AG08396 (cell line): Measurements from ENCODE around the gene CGREF1.

Source experiments
- DNase-seq: peaks from one replicate; pipeline ENCODE4 v3.0.0; 2012; ENCODE audit warnings: low spot score, mixed read lengths

The CGREF1 gene

DNA sequence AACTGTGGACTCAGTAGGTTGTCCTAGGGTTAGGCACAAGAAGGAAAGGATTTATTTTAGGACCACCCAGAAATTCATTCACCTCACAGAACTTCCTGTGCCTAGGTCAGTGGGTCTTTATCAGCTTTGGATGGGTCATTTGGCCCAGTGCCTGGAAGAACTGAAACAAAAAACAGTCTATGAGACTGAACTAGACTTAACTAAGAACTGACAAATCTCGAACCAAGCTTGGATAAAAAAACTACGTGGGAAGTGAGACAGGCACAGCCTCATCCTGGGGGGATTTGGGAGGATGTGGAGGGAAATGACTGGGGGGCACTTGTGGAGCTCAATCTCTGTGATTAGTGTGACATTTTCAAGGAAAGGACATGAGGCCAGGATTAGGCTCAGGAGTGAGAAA, 45.1 kb downstream of the CGREF1 start:
- DNase-seq: no peak

DNA sequence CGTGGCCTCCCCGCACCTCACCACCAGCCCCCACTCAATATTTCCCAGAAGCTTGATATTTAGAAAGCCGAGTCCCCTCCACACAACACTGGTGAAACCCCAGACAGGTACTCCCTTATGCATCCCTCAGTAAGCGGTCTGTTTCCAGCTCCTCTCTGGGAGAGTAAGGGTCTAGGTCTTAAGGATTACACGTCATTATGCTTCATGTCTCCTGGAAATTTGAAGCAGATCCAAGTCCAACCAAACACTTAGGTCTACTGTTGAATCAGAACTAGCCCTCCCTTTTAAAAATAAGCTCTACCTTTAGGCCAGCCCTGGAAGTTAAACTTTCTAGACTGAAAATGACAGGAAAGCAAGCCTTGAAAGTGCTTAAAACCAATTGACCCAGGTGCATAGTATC, 46.0 kb downstream of the CGREF1 start:
- DNase-seq: no peak

DNA sequence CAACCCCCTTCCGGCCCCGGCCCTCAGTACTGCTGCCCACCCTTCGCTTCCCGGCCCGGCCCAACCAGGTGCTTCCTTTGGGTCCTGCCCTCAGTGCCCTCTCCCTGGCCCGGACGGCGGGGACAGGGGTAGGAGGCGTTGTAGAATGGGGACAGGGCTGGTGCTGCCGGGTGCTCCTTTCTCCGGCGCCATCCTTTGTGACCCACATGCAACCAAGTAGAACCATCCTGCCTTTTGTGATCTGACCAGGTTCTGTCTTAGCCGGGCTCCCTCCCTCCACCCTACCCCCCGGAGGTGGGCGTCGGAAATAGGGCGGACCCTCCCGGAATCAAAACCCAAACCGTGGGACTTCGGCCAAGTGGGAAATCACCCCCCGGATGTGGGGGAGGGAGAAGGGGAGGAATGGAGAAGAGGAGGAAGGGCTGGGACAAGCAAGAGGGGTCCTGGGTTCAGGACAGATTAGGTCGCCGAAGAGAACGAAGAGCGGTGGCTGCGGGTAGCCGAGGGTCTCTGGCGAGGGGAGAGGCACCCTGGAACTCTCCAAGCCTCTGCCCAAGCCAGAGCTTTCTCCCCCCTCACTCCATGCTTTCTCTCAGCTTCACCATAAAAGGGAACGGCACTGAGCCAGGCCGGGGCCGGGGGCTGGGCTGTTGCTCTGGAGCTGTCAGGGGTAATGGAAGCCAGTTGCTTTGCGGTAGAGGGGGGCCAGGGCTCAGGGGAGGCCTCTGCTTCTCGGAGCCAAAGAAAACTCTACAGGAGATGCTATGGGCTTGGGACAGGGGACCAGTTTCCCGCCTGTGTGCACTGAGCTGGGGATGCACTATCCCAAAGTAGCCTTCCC, 46.7 kb downstream of the CGREF1 start:
- peak; percentile 48 for DNase-seq

DNA sequence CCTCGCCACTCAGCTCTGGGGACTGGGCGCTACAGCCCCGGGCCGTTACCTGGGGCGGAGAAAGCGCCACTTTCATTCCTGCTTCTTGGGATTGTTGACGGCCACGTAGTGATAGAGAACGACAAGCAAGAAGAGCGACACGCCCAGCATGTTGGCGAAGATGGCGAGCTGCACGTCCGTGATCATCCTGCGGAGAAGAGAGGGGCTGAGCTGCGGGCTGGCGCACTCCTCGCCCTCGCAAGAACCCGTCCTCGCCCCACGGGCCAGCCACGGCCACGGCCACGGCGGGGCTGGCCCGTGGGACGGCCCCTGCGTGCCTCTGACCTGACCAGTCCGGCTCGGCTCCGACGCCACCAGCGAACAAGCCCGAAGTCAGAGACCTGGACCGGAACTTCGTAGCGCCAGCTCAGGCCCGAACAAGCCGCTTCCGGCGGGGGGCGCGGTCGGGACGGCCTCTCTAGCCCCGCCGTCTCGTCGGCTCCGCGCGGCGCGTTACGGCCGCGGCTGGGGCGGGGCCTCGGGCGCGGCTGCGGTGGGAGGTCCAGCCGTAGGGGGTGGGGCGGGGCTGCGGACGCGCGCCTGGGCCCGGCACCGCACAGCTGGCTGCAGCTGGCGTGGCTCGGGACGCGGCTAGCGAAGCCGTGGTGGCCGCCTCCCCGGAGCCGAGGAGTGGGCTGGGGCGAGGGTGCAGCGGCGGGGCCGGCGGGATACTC, 47.5 kb downstream of the CGREF1 start, which contains the start of gene OST4:
Gene OST4, minus strand, starts transcription at position 378 of the 713 bp plus-strand sequence.
- DNase-seq: peak; percentile 97

DNA sequence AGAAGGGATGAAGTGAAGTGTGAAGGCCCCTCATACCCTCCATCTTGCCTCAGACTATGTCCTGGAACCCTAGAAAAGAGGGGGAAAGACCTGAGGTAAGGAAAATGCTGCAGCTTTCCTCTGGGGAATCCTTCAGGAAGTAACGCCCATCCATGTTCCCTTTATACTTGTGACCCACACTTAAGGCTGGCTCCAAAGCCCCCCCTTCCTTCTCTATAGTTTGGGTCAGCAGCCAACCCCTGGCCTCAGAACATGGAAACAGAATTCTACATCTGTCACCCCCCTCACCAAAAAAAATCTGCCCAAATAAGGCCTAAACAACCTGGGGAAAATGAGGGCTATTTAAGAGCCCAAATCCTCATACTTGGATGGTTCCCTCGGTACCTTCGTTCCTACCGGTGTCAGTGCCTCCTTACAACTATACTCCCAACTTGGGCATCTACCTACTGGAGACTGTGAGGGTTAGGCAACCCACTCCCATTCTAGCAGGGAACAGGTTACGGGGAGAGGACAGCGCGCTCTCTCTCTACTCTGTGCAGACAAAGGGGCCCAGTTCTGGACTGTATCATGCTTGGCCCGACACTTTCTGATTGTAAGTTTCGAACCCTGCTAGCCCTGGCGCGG, 48.2 kb downstream of the CGREF1 start:
- no peak for DNase-seq

DNA sequence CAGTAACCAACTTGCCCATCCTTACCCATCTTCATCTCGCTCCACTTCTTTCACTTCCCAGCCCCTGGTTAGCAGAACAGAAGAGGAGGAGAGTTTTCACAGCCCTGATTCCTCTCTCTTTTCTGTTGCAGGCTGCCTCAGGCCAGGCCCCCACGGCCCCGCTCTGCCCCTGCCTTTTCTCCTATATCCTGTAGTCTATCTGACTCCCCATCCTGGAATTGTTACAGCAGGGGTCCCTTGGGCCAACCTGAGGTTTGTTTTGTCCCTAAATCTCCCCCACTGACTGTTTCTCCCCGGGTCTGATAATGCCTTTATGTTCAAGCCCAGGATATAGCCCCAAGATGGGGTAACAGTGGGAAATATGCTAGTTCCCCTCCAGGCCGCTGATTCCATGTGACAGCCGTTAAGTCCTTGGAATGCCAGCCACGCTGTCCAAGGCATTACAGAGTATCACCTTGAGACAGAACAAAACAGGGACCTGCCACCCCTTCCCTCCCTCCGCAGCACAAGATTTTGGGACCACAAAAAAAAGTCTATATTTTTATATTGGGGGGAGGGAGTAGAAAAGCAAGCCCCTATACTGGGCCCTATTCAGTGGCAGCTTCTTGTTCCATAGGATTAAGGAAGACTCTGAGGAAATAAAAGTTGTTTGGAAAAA, 48.8 kb downstream of the CGREF1 start:
- DNase-seq: no peak

DNA sequence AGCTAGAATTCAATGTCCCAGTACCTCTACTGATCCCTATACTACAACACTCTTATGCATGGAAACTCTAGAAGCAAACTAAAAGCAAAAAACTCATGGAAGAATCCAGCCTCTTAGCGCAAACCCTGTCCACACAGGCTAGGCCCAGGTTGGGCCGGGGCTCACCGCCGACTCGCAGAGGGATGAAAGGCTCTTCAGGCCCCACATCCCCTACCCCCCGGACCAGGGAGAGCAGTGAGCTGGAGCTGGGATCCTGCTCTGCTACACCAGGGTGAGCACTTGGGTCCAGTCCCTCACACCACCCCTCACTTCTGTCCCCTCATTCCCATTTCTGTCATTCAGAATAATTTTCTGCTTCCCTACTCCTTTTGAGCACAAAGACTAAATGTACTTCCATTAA, 49.5 kb downstream of the CGREF1 start:
- no peak for DNase-seq

DNA sequence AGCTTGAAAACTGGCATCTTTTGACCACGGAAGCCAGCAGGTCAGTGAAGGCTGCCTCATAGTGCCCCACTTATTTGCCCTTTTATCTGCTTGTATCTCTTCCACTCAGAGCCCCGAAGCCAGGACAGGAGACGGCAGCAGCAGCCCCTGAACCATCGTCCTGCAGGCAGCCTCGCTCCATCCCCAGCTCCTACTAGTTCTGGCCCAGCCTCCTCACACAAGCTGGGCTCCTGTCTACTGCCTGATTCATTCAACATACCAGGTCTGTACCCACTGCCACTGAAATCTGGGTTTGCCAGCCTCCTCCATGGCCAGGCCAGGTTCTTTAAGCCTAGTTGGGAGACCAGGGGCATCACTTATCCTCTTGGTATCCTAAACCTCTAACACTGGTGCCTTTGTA, 51.5 kb downstream of the CGREF1 start:
- DNase-seq: no peak

DNA sequence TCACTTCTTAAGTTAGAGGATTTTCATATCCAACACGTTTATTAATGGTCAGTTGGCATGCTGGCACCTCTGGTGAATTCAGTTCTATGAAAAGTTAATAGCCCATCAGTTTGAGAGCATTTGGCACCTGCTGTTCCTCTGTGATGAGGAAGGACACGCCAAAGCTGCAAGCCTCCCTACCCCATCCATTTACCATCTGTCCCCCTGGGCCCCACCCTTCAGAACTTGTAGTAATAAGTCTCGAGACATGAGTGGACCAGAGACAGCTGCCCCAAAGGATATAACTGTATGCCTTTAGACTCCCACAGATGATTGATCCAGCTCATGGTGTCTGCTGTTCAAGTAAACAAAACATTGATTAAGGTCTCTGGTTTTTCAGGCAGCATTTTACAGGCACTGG, 53.8 kb downstream of the CGREF1 start:
- no peak for DNase-seq

DNA sequence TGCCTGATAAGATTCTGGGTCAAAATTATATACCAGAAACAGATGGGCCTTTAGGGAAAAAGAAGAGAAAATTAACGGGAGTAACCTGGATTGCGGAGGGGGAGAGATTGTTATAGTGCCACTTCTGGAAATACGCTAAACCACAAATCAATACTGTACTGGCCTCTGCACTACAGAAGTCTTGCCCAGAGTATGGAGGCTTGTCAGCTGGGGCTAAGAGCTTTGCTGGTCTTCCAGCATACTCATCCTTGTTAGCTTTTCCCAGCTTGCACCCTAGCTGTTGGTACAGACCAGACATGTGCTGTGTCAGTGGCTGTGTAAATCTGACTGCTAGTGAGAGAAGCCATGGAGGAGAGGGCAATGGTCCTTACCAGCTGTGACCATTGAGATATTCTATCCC, 58.6 kb downstream of the CGREF1 start:
- no peak for DNase-seq

DNA sequence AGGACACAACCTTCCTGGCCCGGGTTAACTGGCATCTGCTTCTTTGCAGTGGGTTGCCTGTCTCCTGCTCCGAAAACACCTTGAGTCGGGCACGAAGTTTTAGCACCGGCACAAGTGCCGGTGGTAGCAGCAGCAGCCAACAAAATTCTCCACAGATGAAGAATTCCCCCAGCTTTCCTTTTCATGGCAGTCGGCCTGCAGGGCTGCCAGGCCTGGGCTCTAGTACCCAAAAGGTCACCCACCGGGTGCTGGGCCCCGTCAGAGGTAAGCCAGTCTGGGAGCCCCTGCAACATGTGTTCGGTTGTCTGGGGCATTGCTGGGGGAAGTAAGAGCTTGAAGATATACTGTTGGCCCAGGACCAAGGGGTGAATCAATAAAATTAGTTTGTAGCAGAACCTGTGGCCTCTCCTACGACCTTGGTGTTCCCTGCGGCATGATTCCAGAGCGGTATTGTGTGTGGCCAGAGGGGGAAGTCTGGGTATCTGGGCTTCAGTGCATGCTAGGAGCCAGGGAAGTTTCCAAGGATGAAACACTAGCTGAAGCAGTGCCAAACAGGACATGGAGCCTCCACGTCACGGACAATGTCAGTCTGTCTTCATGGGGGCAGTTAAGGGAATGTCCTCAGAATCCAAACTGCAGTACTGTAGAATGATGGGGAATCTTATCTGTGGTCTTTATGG, 59.6 kb downstream of the CGREF1 start:
- DNase-seq: no peak

DNA sequence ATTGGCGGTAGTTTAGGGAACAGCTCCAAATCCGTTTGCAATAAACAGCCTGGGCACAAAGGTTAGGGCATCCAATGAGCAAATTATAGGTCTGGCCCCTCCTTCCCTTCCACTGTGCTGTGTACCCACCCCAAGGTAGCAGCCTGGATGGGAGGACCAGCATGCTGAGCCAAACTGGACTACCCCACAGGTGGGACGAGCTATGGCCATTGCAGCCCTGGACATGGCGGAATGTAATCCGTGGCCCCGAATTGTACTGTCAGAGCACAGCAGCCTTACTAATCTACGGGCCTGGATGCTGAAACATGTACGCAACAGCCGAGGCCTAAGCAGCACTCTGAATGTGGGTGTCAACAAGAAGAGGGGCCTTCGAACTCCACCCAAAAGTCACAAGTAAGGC, 60.7 kb downstream of the CGREF1 start:
- DNase-seq: no peak

DNA sequence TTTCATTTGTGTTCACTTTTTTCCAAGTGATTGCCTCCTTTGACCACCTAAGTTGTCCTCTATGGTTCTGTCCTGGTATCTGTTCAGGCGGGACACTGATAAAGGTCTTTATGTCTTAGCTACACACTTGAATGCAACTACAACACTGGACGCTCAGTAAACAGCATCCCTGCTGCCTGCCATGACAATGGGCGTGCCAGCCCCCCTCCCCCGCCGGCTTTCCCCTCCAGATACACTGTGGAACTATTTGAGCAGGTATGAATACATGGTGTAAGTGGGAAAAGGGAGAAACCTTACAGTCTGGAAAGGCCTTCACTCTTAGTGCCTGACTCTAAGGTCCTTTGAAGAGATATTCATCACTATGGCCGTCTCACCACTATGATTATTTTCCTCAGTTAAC, 61.7 kb downstream of the CGREF1 start:
- no peak for DNase-seq

DNA sequence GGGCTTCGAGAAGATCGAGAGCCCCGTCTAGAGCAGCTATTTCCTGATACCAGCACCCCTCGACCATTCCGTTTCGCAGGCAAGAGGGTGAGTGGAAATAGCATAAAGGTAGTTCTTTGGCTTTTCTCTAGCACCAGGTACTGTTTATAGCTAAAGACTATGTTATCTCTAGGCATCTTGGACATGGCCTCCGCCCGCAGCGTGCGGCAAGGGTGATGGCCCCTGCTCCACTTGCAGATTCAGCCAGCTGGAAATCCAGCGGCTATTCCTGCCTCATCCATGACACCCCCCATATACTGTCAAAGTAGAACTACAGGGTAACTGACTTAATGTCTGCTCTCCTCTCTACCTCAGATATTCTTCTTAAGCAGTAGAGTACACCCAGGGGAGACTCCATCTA, 64.2 kb downstream of the CGREF1 start:
- no peak for DNase-seq

DNA sequence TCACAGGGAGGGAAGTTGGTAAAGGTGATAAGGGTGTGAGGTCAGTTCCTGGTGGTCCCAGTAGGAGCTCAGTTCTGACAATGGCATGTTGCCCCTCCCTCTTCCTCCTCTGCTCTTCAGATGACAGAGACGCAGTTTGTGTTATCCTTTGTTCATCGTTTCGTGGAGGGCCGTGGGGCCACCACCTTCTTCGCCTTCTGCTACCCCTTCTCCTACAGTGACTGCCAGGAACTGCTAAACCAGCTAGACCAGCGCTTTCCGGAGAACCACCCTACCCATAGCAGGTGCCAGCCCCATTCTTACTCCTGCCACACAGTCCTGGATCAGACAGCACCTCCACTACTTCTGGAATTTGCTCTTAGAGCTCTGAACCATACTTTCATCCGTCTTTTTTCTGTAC, 65.2 kb downstream of the CGREF1 start:
- DNase-seq: no peak

DNA sequence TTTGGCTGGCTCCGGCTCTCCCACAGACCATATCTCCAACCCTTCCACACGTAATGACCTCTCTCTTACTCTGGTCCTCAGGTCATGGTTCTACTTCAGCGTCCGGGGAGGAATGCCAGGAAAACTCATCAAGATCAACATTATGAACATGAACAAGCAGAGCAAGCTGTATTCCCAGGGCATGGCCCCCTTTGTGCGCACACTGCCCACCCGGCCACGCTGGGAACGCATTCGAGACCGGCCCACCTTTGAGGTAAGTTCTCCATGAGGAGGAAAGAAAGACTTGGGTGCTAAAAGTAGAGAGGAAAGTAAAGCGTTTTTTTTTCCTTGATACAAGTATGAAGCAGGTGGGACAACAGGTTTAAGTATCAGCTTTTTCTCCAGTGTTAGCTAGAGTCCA, 65.6 kb downstream of the CGREF1 start:
- no peak for DNase-seq

DNA sequence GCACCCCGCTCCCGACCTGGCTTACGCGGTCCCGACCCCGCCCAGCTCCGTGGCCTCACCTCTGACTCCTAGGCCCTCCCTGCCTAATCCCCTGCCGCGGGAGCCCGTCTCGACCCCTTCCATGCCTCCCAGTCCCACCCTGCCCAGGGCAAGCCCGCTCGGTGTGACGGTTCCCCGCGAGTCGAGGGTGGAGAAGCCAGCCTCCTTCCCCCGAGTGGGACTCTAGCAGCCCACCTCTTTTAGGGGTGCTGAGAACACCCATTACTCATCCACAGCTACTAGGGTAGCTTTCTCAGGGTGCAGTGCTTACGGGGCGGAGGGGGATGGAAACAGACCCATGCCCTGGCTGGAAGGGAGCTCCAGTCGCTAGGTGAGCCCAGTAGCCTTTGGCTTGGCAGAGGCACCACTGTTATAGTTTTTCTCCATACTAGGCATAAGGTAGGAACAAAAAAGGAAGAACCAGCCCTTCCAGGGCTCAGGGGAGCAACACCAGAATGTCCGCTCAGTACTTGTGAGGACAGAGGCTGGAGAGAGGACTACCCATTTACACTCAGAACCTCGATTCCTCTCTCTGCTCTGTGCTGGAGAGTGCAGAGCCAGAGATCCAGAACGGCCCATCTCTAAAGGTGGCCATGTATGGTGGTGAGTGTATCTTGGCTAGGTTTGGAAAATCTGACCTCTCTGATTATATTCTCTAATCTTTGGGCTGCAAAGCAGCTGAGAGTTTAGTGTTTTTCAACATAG, 66.9 kb downstream of the CGREF1 start:
- DNase-seq: peak; percentile 36

DNA sequence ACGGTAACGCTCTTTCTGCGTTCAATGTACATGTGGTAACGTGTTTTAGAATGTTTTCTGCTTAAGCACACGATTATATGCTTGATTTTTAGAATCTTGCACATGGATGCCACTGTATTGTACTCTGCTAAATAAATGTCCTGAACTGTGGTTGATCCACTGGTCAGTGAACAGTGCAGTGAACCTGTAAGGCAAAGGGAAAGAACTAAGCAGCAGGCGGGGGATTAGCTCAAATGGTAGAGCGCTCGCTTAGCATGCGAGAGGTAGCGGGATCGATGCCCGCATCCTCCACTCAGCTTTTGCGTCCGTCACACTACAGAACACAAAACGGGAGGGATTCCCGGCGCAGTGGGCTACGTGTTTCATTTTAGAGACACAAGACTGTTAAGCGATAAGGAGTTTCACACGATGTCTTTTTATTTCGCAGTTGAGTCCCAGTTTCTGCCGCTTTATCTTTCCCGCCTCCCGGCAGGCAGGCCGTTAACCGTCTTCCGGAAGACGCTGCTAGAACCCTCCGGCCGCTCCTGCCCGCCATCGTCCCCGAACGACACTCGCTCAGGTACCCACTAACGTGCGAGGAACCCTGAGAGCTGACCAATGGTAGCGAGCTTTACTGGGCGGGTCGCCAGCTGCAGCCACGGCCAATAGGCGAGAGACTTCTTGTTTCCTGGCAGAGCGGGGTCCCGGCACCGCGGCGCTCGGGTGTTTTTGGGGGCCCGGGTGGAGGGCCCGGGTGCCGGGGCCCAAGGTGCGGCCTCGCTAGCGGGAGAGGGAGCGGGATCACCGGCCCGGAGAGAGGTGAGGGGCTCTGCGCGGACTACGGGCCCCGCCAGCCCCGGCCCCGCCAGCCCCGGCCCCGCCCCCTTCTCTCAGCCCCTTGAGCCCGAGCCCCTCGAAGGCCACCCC, 67.7 kb downstream of the CGREF1 start, which contains the start of gene AGBL5:
Gene AGBL5, plus strand, starts transcription at position 673 of the 906 bp plus-strand sequence. CDS start 1,291 bp downstream, outside the sequence.
- peak; percentile 100 for DNase-seq
